PFSK-1 (cell line): ENCODE data around the gene ARID4B.

ENCODE experiments used
- FOXP2 ChIP-seq: optimal IDR thresholded peaks from 2 replicates; pipeline ENCODE3; 2011; ENCODE audit warnings: borderline replicate concordance, control low read depth, inconsistent platforms; ENCODE audit not compliant: insufficient read depth; ENCODE audit errors: extremely low read length, extremely low read depth
- POLR2AphosphoS5 ChIP-seq: IDR thresholded peaks from 2 replicates; pipeline ENCODE4 v1.6.1; 2012; ENCODE audit warnings: low read depth, mild to moderate bottlenecking, control low read depth, low read length, moderate library complexity
- REST ChIP-seq, 2 experiments: IDR thresholded peaks; 2 replicates each; pipeline versions ENCODE4 v1.6.1 to v1.8.0; 2011 to 2012; ENCODE audit warnings: low read depth in 2 of 2, low read length in 2 of 2, control low read depth in 1 of 2, inconsistent platforms in 1 of 2, mild to moderate bottlenecking in 1 of 2, moderate library complexity in 1 of 2; ENCODE audit not compliant: insufficient read depth in 1 of 2
- SIN3A ChIP-seq: IDR thresholded peaks from 2 replicates; pipeline ENCODE4 v1.6.1; 2012; ENCODE audit warnings: mild to moderate bottlenecking, low read length, moderate library complexity, borderline replicate concordance; ENCODE audit not compliant: insufficient read depth
- TAF1 ChIP-seq: IDR thresholded peaks from 2 replicates; pipeline ENCODE4 v1.6.1; 2012; ENCODE audit warnings: low read length, control low read depth, borderline replicate concordance; ENCODE audit not compliant: insufficient read depth

DNA sequence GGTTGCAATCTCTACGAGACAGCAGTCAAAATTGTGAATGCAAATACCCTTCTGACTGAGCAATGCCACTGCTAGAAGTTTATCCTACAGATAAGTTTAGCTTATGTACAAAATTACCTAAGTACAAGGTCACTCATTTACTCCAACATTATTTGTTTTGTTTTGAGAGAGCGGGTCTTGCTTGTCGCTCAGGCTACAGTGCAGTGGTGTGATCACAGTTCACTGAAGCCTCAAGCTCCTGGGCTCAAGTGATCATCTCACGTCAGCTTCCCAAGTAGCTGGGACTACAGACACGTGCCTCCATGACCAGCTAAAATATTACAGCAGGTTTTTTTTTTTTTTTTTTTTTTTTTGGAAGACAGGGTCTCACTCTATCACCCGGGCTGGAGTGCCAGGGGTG is 182.3 kb downstream of the ARID4B start:
- TF ChIP-seq POLR2AphosphoS5 = no peak
- TF ChIP-seq REST (IDR thresholded peaks at IDR 0.05; ENCODE audit: insufficient read depth in 1 of 2, low read depth in 2 of 2, low read length in 2 of 2) = no peak
- no peak for TF ChIP-seq SIN3A
- TF ChIP-seq TAF1 = no peak
- no peak for TF ChIP-seq FOXP2
